AG09319 (cell line): ENCODE measurements around the gene NCOA6.
"Not testable (repeated sequence)": the region's sequence is repeated elsewhere in the genome, so short reads cannot be mapped to it uniquely, and the experiment has no call there.

Source experiments
- DNase-seq: peaks from one replicate; pipeline ENCODE4 v3.0.0-alpha.2; 2010; ENCODE audit warnings: low read depth; ENCODE audit errors: extremely low read depth
- TF ChIP-seq, protein P1 (sequence below): IDR thresholded peaks from 2 replicates; pipeline ENCODE4 v1.5.1; 2011; ENCODE audit warnings: low read depth, mild to moderate bottlenecking, inconsistent platforms, low read length, moderate library complexity

NCOA6 gene

DNA sequence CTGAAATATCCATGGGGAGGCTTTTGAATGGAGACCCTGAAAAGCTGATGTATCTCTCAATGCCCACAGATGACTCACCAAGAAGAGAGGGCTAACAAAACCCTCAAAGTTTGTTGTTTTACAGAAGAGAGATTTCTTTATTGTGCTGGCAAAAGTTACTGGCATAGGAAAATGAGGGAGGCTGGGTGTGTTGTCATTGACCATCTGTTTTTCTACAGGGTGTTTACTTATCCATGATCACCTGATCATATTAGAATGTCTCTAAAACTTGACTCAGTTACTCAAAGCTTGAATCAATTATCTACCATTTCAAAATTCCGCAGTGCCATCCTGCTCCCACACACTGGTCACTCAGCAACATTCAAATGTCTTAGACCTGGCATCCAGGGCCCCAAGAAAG is 9.8 kb downstream of the NCOA6 start:
- no peak for DNase-seq
- TF ChIP-seq, protein P1, sequence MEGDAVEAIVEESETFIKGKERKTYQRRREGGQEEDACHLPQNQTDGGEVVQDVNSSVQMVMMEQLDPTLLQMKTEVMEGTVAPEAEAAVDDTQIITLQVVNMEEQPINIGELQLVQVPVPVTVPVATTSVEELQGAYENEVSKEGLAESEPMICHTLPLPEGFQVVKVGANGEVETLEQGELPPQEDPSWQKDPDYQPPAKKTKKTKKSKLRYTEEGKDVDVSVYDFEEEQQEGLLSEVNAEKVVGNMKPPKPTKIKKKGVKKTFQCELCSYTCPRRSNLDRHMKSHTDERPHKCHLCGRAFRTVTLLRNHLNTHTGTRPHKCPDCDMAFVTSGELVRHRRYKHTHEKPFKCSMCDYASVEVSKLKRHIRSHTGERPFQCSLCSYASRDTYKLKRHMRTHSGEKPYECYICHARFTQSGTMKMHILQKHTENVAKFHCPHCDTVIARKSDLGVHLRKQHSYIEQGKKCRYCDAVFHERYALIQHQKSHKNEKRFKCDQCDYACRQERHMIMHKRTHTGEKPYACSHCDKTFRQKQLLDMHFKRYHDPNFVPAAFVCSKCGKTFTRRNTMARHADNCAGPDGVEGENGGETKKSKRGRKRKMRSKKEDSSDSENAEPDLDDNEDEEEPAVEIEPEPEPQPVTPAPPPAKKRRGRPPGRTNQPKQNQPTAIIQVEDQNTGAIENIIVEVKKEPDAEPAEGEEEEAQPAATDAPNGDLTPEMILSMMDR, result no peak

DNA sequence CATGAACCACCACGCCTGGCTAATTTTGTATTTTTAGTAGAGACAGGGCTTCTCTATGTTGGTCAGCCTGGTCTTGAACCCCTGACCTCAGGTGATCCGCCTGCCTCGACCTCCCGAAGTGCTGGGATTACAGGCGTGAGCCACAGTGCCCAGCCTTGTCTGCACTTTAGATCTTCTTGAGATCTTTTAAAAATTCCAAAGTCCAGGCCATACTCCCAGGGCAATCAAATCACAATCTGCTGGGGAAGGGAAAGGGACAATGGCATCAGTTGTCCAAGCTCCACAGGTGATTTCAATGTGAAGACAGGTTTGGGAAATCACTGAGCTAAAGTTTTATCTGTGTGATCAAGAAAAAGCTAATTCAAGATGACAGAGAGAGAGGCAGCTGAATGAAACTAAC is 16.9 kb downstream of the NCOA6 start:
- DNase-seq, result no peak
- TF ChIP-seq, protein P1, result no peak

DNA sequence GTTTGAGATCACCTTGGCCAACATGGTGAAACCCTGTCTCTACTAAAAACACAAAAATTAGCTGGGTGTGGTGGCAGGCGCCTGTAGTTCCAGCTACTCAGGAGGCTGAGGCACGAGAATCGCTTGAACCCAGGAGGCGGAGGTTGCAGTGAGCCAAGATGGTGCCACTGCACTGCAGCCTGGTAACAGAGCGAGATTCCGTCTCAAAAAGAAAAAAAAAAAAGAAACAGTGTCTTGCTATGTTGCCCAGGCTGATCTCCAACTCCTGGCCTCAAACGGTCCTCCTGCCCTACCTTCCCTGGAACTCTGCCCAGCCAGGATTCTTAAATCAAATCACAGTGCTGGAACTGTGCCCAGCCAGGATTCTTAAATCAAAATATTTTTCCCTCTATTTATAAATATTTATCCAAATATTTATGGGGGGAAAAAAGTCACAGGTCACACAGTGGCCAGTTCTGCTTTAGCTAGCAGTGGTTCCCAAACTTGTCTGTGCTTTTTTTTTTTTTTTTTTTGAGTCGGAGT is 17.4 kb downstream of the NCOA6 start:
- DNase-seq, result not testable (repeated sequence)

DNA sequence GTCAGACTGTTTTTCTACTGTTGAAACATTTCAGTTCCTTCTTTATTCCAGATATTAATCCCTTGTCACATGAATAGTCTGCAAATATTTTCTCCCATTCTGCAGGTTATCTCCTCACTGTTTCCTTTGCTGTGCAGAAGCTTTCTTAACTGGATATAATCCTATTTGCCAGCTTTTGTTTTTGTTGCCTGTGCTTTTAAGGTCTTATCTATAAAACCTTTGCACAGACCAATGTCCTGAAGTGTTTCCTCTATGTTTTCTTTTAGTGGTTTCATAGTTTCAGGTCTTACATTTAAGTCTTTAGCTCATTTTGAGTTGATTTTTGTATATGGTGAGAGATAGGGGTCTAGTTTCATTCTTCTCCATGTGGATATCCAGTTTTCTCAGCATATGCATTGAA is 19.2 kb downstream of the NCOA6 start:
- TF ChIP-seq, protein P1, result no peak
- DNase-seq, result no peak

DNA sequence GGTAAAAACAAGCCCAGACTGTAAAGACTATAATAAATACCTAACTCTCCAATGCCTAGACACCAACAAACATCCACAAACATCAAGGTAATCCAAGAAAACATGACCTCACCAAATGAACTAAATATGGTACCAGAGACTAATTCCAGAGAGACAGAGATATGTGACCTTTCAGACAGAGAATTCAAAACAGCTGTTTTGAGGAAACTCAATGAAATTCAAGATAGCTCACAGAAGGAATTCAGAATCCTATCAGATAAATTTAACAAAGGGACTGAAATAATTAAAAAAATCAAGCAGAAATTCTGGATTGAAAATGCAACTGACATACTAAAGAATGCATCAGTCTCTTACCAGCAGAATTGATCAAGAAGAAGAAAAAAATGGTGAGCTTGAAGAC is 26.6 kb downstream of the NCOA6 start:
- TF ChIP-seq, protein P1, result no peak
- DNase-seq, result no peak

DNA sequence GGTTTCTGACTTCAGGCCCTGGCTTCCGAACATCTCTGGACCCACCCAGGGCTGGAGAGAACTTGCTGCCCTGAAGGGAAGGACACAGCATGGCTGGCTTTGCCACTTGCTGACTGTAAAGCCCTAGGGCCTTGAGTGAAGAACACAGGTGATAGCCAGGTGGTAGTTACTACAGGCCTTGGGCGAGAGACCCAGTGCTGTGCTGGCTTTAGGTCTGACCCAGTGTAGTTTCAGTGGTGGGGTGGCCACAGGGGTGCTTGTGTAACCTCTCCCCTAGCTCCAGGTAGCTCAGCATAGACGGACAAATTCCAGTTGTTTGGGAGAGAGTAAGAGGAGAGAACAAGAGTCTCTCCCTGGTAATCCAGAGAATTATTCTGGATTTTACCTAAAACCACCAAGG is 27.1 kb downstream of the NCOA6 start:
- no peak for DNase-seq
- TF ChIP-seq, protein P1, result no peak

DNA sequence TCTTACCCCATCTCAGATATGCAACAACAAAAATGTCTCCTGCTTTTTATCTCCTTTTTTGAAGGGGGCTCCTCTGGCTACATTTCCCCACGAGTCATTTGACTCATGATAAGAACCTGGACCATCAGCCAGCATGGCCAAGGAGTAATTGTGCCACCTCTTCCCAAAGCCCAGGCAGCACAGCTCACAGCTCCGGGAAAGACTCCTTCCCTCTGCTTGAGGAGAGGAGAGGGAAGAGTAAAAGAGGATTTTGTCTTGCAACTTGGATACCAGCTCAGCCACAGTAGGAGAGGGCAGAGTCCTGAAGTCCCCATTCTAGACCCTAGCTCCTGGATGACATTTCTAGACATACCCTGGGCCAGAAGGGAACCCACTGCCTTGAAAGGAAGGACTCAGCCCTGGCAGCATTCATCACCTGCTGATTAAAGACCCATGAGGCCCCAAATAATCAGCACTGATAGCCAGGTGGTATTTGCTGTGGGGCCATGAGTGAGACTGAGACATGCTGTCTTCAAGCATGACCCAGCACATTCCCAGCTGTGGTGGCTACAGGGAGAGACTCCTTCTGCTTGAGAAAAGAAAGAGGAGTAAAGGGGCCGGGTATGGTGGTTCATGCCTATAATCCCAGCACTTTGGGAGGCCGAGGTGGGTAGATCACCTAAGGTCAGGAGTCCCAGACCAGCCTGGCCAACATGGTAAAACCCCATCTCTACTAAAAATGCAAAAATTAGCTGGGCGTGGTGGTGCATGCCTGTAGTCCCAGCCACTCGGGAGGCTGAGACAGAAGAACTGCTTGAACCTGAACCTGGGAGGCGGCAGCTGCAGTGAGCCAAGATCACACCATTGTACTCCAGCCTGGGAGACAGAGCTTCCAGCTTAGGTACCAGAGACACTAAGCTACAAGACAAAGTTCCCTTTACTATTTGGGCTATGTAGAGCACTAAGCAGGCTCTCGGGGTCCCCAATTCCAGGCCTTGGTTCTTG is 28.1 kb downstream of the NCOA6 start:
- DNase-seq, result no peak
- TF ChIP-seq, protein P1, result no peak
